HG03520 (cell line): ENCODE measurements around the gene UBE2Z.

Experiments
- ATAC-seq: cut with Tn5 transposase; IDR thresholded peaks from one replicate; pipeline ENCODE4 v1.9.1; 2021; ENCODE audit warnings: mild to moderate bottlenecking, moderate library complexity; ENCODE audit not compliant: unreplicated experiment

Gene UBE2Z

DNA sequence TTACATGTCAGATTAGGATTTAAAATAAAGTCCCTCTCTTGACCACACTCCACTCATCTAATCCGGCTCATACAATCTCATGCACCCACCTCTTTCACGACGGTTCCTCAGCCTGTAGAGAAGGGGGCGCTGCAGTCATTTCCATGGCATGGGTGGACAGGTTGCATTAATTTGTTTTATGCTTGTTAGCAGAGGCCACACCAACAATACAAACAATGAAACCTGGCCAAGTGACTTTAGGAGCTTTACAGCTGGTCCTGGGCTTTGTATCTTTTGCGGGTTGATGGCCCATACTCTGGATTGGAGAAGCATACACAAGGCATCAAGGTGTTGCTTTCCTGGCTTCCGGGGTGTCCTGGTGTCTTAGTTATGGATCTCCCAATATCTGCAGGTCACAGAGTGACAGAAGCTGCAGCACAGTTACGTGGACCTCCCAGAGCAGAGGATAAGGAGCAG lies 46.1 kb downstream of the UBE2Z start:
- no peak for ATAC-seq

DNA sequence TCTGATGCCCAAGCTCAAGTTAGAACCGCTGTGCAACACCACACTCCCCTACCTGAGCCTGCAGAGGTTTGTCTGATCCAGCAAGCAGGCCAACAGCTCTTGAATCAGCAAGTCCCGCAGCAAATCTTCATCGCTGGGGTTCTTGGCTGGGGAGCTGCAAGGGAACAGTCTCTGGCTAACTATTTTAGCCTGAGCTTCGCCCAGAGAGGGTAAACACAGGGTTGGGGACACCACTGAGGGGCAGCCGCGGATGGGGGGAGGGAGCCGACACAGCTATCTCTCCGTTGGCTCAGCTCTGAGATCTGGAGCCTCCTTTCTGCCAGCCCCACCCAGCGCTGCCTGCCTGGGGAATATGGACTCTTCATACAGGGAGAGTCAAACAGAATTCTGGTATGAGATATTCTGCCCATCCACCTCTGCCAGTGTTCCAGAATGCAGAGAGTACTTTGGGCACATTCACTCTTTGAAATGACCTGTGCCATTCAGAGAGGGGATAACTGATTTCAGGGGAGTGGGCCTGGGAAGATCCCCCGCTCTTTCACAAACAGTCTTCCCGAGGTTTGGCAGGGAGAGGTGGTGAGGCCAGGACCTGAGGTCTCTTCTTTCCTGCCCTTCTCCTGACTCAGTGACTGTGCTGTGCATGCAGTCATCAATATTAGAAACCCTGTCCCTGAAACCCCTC lies 52.8 kb downstream of the UBE2Z start:
- ATAC-seq, result no peak

GRCh38 chr17:48961516-48962233 lies 53.5 kb downstream of the UBE2Z start:
- no peak for ATAC-seq

DNA sequence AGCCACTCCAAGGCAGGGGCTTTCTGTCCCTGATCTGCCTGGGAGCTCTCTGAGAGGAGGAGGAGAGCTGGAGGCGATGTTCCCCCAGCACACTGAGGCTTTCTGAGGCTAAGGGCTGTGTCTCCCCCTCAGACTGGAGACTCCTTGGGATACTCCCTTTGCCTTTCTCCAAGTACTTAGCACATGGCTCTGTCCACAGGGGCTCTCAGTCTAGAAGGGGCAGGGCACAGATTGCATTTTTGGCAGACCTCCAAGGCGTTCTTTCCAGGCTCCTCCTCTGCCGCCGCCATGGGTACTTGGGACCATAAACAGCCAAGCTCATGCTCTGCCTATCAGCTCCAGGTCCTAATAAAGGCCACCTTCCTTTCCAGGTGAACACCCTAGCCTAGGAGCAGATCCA lies 62.0 kb downstream of the UBE2Z start:
- ATAC-seq, result no peak

DNA sequence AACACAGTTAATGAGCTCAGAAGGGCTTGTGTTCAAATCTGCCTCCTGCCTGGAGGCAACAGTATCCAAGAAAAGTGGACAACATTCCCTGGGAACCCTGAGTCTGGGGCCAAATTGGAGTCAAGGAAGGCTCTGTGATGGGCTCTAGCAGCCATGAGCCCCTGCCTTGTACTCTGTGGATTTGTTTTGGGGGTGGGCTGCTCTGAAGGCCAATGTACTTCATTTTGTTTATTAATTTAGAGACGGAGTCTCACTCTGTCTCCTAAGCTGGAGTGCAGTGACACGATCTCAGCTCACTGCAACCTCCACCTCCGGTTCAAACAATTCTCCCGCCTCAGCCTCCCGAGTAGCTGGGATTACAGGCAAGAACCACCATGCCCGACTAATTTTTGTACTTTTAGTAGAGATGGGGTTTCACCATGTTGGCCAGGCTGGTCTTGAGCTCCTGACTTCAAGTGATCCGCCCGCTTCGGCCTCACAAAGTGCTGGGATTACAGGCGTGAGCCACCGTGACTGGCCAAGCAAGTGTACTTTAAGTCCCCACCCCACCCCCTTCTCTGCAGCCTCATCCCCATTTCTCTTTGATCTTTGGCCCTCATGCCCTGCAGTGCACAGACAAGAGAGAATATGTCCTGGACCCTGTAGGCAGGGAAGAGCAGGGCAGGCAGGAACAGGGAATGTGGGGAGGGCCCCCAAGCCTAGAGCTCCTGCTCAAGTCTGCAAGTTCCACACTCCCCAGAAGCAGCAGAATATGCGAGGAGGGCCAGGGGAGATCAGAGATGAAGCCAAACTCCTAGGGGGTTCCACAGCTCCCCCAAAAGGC lies 62.9 kb downstream of the UBE2Z start:
- no peak for ATAC-seq

DNA sequence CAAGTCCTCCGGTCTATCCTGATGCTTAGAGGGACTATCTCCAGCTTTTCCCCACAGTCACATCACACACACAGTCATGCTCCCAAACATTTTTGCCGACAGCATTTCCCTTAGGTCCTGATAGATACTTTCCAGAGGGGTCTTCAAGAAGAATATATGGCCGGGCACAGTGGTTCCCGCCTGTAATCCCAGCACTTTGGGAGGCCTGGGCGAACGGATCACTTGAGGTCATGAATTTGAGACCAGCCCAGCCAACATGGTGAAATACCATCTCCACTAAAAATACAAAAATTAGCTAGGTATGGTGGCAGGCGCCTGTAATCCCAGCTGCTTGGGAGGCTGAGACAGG lies 64.5 kb downstream of the UBE2Z start:
- no peak for ATAC-seq

DNA sequence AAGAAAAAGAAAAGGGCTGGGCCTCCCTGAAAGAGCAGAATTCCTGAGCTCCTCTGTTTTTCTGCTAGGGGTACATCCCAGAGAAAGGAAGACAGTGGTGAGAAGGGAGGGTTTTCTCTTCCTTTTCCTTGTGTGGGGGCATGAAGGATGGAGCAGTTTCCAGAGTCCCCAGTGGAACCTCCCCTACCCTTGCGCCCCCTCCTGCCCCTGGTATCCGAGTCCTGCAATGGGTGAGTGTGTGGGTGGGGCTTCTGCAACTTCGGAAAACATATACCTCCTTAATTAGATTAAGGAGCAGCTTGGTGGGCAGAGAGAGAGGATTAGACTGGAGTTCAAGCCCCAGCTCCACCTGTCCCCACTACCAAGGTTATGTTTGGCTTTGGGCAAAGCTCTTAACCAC lies 65.6 kb downstream of the UBE2Z start:
- ATAC-seq, result no peak
